GM23248 (cell line): ENCODE results near the gene DMBT1. TPM values are rescaled to one million over a fixed set of nuclear protein-coding genes. Genes with fewer than 3 reads are reported as not detected.

Experiments
- DNase-seq: peaks from one replicate; pipeline ENCODE4 v3.0.0-alpha.2; 2015
- H2AFZ ChIP-seq: fragments of 200-600 bp; sonication (generic); 2 replicates; pipeline ENCODE4 v1.6.1; 2016; ENCODE audit warnings: antibody characterized with exemption
- H3F3A ChIP-seq: fragments of 200-600 bp; sonication (generic); 2 replicates; pipeline ENCODE4 v1.6.1; 2016; ENCODE audit warnings: mild to moderate bottlenecking, antibody characterized with exemption, mixed run types; ENCODE audit not compliant: insufficient read depth
- H3K27ac ChIP-seq: fragments of 200-600 bp; sonication (generic); 2 replicates; pipeline ENCODE4 v1.5.1; 2016; ENCODE audit warnings: mild to moderate bottlenecking
- H3K27me3 ChIP-seq: fragments of 200-600 bp; sonication (generic); replicated peaks from 2 replicates; pipeline ENCODE4 v1.6.1; 2016; ENCODE audit warnings: mild to moderate bottlenecking; ENCODE audit not compliant: insufficient read depth
- H3K36me3 ChIP-seq: fragments of 200-600 bp; sonication (generic); 2 replicates; pipeline ENCODE4 v1.6.1; 2016; ENCODE audit warnings: low read depth, mild to moderate bottlenecking
- H3K4me1 ChIP-seq: fragments of 200-600 bp; sonication (generic); 2 replicates; pipeline ENCODE4 v1.6.1; 2016; ENCODE audit warnings: mild to moderate bottlenecking; ENCODE audit not compliant: insufficient read depth
- H3K4me2 ChIP-seq: fragments of 200-600 bp; sonication (generic); one replicate; pipeline ENCODE4 v1.6.1; 2016; ENCODE audit warnings: mild to moderate bottlenecking; ENCODE audit not compliant: unreplicated experiment
- H3K4me3 ChIP-seq: fragments of 200-600 bp; sonication (generic); 2 replicates; pipeline ENCODE4 v1.5.1; 2016; ENCODE audit warnings: mild to moderate bottlenecking
- H3K79me2 ChIP-seq: fragments of 200-600 bp; sonication (generic); 2 replicates; pipeline ENCODE4 v1.6.1; 2016; ENCODE audit warnings: mild to moderate bottlenecking; ENCODE audit not compliant: insufficient read depth
- H3K9ac ChIP-seq: fragments of 200-600 bp; sonication (generic); 2 replicates; pipeline ENCODE4 v1.6.1; 2016; ENCODE audit warnings: mild to moderate bottlenecking
- H3K9me2 ChIP-seq: fragments of 200-600 bp; sonication (generic); 2 replicates; pipeline ENCODE4 v1.6.1; 2016; ENCODE audit warnings: mixed run types, mild to moderate bottlenecking, moderate library complexity; ENCODE audit not compliant: insufficient read depth
- H3K9me3 ChIP-seq: fragments of 200-600 bp; sonication (generic); one replicate; pipeline ENCODE4 v1.6.1; 2017; ENCODE audit warnings: low read depth
- H4K20me1 ChIP-seq: fragments of 200-600 bp; sonication (generic); 2 replicates; pipeline ENCODE4 v1.6.0; 2016; ENCODE audit not compliant: insufficient read depth
- EZH2 ChIP-seq: fragments of 200-600 bp; sonication (generic); IDR thresholded peaks from 2 replicates; pipeline ENCODE4 v1.6.1; 2018; ENCODE audit warnings: antibody characterized with exemption, mild to moderate bottlenecking; ENCODE audit not compliant: insufficient read depth, poor library complexity, severe bottlenecking
- EZH2phosphoT487 ChIP-seq: fragments of 200-600 bp; sonication (generic); IDR thresholded peaks from 2 replicates; pipeline ENCODE4 v1.6.1; 2018; ENCODE audit warnings: antibody characterized with exemption, moderate library complexity, mild to moderate bottlenecking, low read depth; ENCODE audit not compliant: insufficient read depth
- WGBS, 2 experiments: methylation state at CpG; one replicate each; pipeline ENCODE4 v1.1.6; 2015 to 2017; ENCODE audit warnings: low lambda C conversion rate in 2 of 2, low coverage in 1 of 2; ENCODE audit errors: missing lambda C conversion rate in 2 of 2; 5-methylcytosine and 5-hydroxymethylcytosine counted together
- in situ Hi-C: fragments of 300-500 bp; cut with MboI; formaldehyde crosslinking; loops from 2 replicates; pipeline ENCODE4 v1.15.0; 2020
- polyA plus RNA-seq: library from polyadenylated mRNA; unstranded; fragments of >200 nt; fragmentation: Nextera tagmentation; extraction: Ambion mirVana; gene quantifications from 2 replicates; pipeline ENCODE4 v1.2.1, GENCODE V29; 2016
- total RNA-seq: library from RNA; depleted of rRNA; stranded (reverse); fragments of >200 nt; shearing (Covaris generic); gene quantifications from 2 replicates; pipeline ENCODE4 v1.2.3, GENCODE V29; 2014

DMBT1 gene
- total and polyA plus RNA-seq, 2 experiments from 2014 or later, result not detected

- TF ChIP-seq EZH2, result no peak
- TF ChIP-seq EZH2phosphoT487, result no peak
- H2AFZ ChIP-seq, result no peak overlapping the region
- peak; percentile 50 for DNase-seq
- no peaks in the 10 kb centered on the region for H3K27me3 ChIP-seq
- no peak overlapping the region for H3K4me2 ChIP-seq
- no peaks in the 10 kb centered on the region for H3K9me2 ChIP-seq
- H3K9me3 ChIP-seq, result no peaks in the 10 kb centered on the region
- no peaks in the 10 kb centered on the region for H3K4me1 ChIP-seq
- 34 to 42% methylated on average over 4 of the region's 4 CpGs for WGBS, 2 experiments
- no peaks in the 10 kb centered on the region for H3K79me2 ChIP-seq
- no peaks in the 10 kb centered on the region for H3F3A ChIP-seq
- H4K20me1 ChIP-seq, result no peaks in the 10 kb centered on the region
- no peak overlapping the region for H3K27ac ChIP-seq
- H3K36me3 ChIP-seq, result no peaks in the 10 kb centered on the region
- in situ Hi-C loops, result no loop called here
- no peak overlapping the region for H3K9ac ChIP-seq
- no peak overlapping the region for H3K4me3 ChIP-seq
Observed at GRCh38 chr10:122541541-122542002, 19.0 kb upstream of the DMBT1 start.

DNA sequence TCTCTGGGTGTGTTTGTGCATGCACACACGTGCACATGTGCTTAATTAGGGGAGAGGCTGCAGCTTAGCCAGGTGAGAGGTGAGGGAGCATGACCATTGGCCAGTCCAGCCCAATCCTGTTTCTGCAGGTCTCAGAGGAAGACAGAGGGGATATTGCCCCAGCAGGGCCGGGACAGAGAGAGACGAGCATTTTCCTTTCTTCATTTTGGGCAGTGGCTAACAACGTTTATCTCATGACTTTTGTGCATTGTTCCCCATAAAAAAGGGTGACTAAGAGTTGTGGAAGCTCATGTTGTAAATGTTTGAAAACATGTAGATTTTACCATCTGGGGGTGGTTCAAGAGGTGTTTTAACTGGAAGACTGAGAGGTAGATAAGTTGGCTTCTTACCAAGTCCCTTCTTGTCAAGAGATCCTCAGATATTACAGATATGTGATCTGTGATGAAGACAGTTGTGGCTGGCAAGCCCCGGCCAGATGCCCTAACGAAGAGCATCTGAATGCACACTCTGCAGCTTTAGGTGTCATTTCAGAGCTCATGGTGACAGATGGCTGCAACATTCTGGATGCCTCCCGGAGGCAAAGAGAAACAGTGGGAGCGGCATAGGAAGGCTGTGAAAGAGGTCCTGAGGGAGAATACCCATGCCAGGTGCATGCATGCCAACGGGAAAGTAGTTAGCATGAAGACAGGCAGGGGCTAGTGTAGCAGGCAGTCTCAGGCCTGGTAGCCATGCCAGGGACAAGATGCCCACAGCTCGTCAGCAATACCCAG lies 16.7 kb upstream of the DMBT1 start:
- H3K4me3 ChIP-seq, result no peak overlapping the region
- no peaks in the 10 kb centered on the region for H3K27me3 ChIP-seq
- no peaks in the 10 kb centered on the region for H3K9me3 ChIP-seq
- 70 to 72% methylated on average over 10 of the region's 10 CpGs for WGBS, 2 experiments
- H2AFZ ChIP-seq, result no peak overlapping the region
- no peaks in the 10 kb centered on the region for H3F3A ChIP-seq
- in situ Hi-C loops, result no loop called here
- TF ChIP-seq EZH2, result no peak
- TF ChIP-seq EZH2phosphoT487, result no peak
- no peaks in the 10 kb centered on the region for H3K4me1 ChIP-seq
- no peak overlapping the region for H3K4me2 ChIP-seq
- H3K9me2 ChIP-seq, result no peaks in the 10 kb centered on the region
- no peaks in the 10 kb centered on the region for H3K79me2 ChIP-seq
- H3K36me3 ChIP-seq, result no peaks in the 10 kb centered on the region
- H3K9ac ChIP-seq, result no peak overlapping the region
- H3K27ac ChIP-seq, result no peak overlapping the region
- no peaks in the 10 kb centered on the region for H4K20me1 ChIP-seq
- DNase-seq, result no peak

- Histone ChIP-seq H3K36me3 (no peaks in the 10 kb centered on the region), H3K9me3 (no peaks in the 10 kb centered on the region), H3K9ac (no peak overlapping the region), H3K27me3 (no peaks in the 10 kb centered on the region), H3K27ac (no peak overlapping the region), H3K9me2 (no peaks in the 10 kb centered on the region), H3K79me2 (no peaks in the 10 kb centered on the region), H3K4me3 (no peak overlapping the region), H3K4me1 (no peaks in the 10 kb centered on the region), H4K20me1 (no peaks in the 10 kb centered on the region), H2AFZ (no peak overlapping the region), H3F3A (no peaks in the 10 kb centered on the region), H3K4me2 (no peak overlapping the region)
- in situ Hi-C loops, result no loop called here
- TF ChIP-seq EZH2 (no peak), EZH2phosphoT487 (no peak)
- DNase-seq, result no peak
- 87% methylated on average over 8 of the region's 8 CpGs for WGBS, 2 experiments
Observed at GRCh38 chr10:122544493-122544892, 16.1 kb upstream of the DMBT1 start.

DNA sequence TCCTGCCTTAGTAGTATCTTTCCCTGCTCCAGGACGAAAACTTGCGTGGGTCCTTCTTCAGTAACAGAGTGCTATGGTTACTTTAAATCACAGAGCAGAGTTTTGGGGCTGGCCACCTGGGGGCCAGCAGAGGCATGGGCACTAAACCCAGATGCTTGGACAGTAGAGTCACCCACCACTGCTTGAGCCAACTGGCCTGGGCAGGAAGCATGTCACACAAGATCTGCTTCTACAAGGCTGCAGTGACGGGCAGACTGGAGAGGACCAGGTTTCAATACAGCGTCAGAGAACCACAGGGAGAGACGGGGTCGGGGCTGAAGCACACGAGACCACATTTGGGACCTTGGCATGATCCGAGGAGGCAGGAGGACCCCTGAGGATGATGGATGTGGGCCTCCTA lies 14.3 kb upstream of the DMBT1 start:
- H3K9me2 ChIP-seq, result no peaks in the 10 kb centered on the region
- H3K36me3 ChIP-seq, result no peaks in the 10 kb centered on the region
- H3K27me3 ChIP-seq, result no peaks in the 10 kb centered on the region
- H3F3A ChIP-seq, result no peaks in the 10 kb centered on the region
- 78 to 87% methylated on average over 8 of the region's 8 CpGs for WGBS, 2 experiments
- no peaks in the 10 kb centered on the region for H3K79me2 ChIP-seq
- no peak overlapping the region for H3K4me2 ChIP-seq
- no peak overlapping the region for H2AFZ ChIP-seq
- no peak for DNase-seq
- TF ChIP-seq EZH2 (no peak), EZH2phosphoT487 (no peak)
- H4K20me1 ChIP-seq, result no peaks in the 10 kb centered on the region
- no peak overlapping the region for H3K9ac ChIP-seq
- H3K4me1 ChIP-seq, result no peaks in the 10 kb centered on the region
- no peak overlapping the region for H3K27ac ChIP-seq
- no peaks in the 10 kb centered on the region for H3K9me3 ChIP-seq
- in situ Hi-C loops, result no loop called here
- H3K4me3 ChIP-seq, result no peak overlapping the region
